Measurements from ENCODE around the gene IL1RAP. TPM values are rescaled to one million over a fixed set of nuclear protein-coding genes. Genes with fewer than 3 reads are reported as not detected.
"Not testable (repeated sequence)": the region's sequence is repeated elsewhere in the genome, so short reads cannot be mapped to it uniquely, and the experiment has no call there.

IL1RAP gene
- total and polyA plus RNA-seq, 2 donors (not counting 3 experiments of a cell fraction or from before 2014, with no cell fraction given): 4.3 to 9.2 TPM

GRCh38 chr3:190677001-190677400 is 163.1 kb downstream of the IL1RAP start:
- Histone ChIP-seq H3K9ac (replicated peaks; ENCODE audit: extremely low read depth, insufficient read depth, low read length) (no peak overlapping the region), H3K36me3 (ENCODE audit: control insufficient read depth in 2 of 2, extremely low read depth in 1 of 2, insufficient read depth in 2 of 2, low read length in 2 of 2) (no peaks in the 10 kb centered on the region), H2AFZ (ENCODE audit: low read depth, low read length) (no peak overlapping the region), H3K9me3 (replicated peaks; ENCODE audit: control insufficient read depth, insufficient read depth, low read length) (no peaks in the 10 kb centered on the region), H3K27ac (ENCODE audit: insufficient read depth, low read depth, low read length) (no peak overlapping the region), H3K27me3 (ENCODE audit: control insufficient read depth in 2 of 2, insufficient read depth in 2 of 2, low read length in 2 of 2) (no peaks in the 10 kb centered on the region), H3K4me2 (ENCODE audit: insufficient read depth, low read length) (no peak overlapping the region), H4K20me1 (replicated peaks; ENCODE audit: control insufficient read depth, extremely low read depth, insufficient read depth, low read length) (no peaks in the 10 kb centered on the region), H3K4me3 (replicated peaks in 1 of 3; ENCODE audit: insufficient read depth in 1 of 3, low read depth in 1 of 3, low read length in 3 of 3) (no peak overlapping the region), H3K4me1 (ENCODE audit: control insufficient read depth, extremely low read depth, insufficient read depth, low read length) (no peaks in the 10 kb centered on the region), H3K79me2 (ENCODE audit: control insufficient read depth, insufficient read depth, low read length) (no peaks in the 10 kb centered on the region), H3K9me1 (replicated peaks; ENCODE audit: control insufficient read depth, extremely low read depth, insufficient read depth, low read length) (no peaks in the 10 kb centered on the region)
- FAIRE-seq (no peak), DNase-seq (ENCODE audit: low read depth, low spot score) (no peak)
- ChIA-PET POLR2A (no interaction called here), CTCF (no interaction called here)
- dilution Hi-C loops (cut with MboI; ENCODE audit: extremely low pct_ligation_motif_present, low sequenced_read_pairs) (no loop called here), intact Hi-C loops (cut with micrococcal nuclease) (no loop called here)
- BruUV-seq (replicated peaks): no TSS peak
- no peak for TF ChIP-seq JUN (IDR thresholded peaks at IDR 0.05; ENCODE audit: borderline replicate concordance, insufficient read depth, insufficient read length, low read depth)
- no peak for TF ChIP-seq FOS (IDR thresholded peaks at IDR 0.05; ENCODE audit: borderline replicate concordance, insufficient read depth, low read length)
- no peak for TF ChIP-seq EZH2 (IDR thresholded peaks at IDR 0.05; ENCODE audit: borderline replicate concordance, low read depth, low read length, severe bottlenecking)
- TF ChIP-seq POLR2AphosphoS5 (IDR thresholded peaks at IDR 0.05; ENCODE audit: insufficient read depth, low read depth, low read length): no peak
- TF ChIP-seq MYC (IDR thresholded peaks at IDR 0.05; ENCODE audit: low read depth, low read length): no peak
- TF ChIP-seq GATA2 (IDR thresholded peaks at IDR 0.05; ENCODE audit: insufficient read depth, insufficient read length, low read depth, low read length): no peak
- no peak for TF ChIP-seq POLR2A (IDR thresholded peaks at IDR 0.05; ENCODE audit: low read depth, low read length)
- TF ChIP-seq CTCF (IDR thresholded peaks at IDR 0.05; ENCODE audit: extremely low read depth in 1 of 2, insufficient read depth in 1 of 2, low read depth in 1 of 2, low read length in 2 of 2): no peak
- TF ChIP-seq MAX (IDR thresholded peaks at IDR 0.05; ENCODE audit: insufficient read depth, insufficient read length): no peak

DNA sequence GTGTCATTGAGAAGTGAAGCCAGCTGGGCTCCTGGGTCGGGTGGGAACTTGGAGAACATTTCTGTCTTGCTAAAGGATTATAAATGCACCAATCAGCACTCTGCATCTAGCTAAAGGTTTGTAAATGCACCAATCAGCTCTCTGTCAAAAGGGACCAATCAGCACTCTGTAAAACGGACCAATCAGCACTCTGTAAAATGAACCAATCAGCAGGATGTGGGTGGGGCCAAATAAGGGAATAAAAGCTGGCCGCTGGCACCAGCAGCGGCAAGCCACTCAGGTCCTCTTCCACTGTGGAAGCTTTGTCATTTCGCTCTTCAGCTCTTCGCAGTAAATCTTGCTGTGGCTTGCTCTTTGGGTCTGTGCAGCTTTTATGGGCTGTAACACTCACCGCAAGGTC is 164.0 kb downstream of the IL1RAP start:
- H3K79me2 ChIP-seq (ENCODE audit: control insufficient read depth, insufficient read depth, low read length); BruUV-seq (replicated peaks); H3K4me3 ChIP-seq (replicated peaks in 1 of 3; ENCODE audit: insufficient read depth in 1 of 3, low read depth in 1 of 3, low read length in 3 of 3); H3K27ac ChIP-seq (ENCODE audit: insufficient read depth, low read depth, low read length); H2AFZ ChIP-seq (ENCODE audit: low read depth, low read length); dilution Hi-C loops (cut with MboI; ENCODE audit: extremely low pct_ligation_motif_present, low sequenced_read_pairs); DNase-seq (ENCODE audit: low read depth, low spot score); H3K9ac ChIP-seq (replicated peaks; ENCODE audit: extremely low read depth, insufficient read depth, low read length); H3K36me3 ChIP-seq (ENCODE audit: control insufficient read depth in 2 of 2, extremely low read depth in 1 of 2, insufficient read depth in 2 of 2, low read length in 2 of 2); FAIRE-seq; H3K27me3 ChIP-seq (ENCODE audit: control insufficient read depth in 2 of 2, insufficient read depth in 2 of 2, low read length in 2 of 2); H3K4me1 ChIP-seq (ENCODE audit: control insufficient read depth, extremely low read depth, insufficient read depth, low read length); H3K9me1 ChIP-seq (replicated peaks; ENCODE audit: control insufficient read depth, extremely low read depth, insufficient read depth, low read length); H4K20me1 ChIP-seq (replicated peaks; ENCODE audit: control insufficient read depth, extremely low read depth, insufficient read depth, low read length); H3K4me2 ChIP-seq (ENCODE audit: insufficient read depth, low read length); intact Hi-C loops (cut with micrococcal nuclease); H3K9me3 ChIP-seq (replicated peaks; ENCODE audit: control insufficient read depth, insufficient read depth, low read length): not testable (repeated sequence)
- ChIA-PET POLR2A (interaction anchor here (0.7 kb wide), 1 partner anchor 1838 kb away, joined by 6 read pairs; no protein-coding TSS in a partner anchor), CTCF (interaction anchor here (1.0 kb wide), 1 partner anchor 23 kb away, joined by 4 read pairs; no protein-coding TSS in a partner anchor)

Data from endothelial cell of umbilical vein (primary cell).